DMS79 (cell line): ENCODE measurements around the gene LTA4H.

Experiments
- DNase-seq: peaks from one replicate; lab custom pipeline; 2025; lab: John Stamatoyannopoulos, UW

The LTA4H gene

DNA sequence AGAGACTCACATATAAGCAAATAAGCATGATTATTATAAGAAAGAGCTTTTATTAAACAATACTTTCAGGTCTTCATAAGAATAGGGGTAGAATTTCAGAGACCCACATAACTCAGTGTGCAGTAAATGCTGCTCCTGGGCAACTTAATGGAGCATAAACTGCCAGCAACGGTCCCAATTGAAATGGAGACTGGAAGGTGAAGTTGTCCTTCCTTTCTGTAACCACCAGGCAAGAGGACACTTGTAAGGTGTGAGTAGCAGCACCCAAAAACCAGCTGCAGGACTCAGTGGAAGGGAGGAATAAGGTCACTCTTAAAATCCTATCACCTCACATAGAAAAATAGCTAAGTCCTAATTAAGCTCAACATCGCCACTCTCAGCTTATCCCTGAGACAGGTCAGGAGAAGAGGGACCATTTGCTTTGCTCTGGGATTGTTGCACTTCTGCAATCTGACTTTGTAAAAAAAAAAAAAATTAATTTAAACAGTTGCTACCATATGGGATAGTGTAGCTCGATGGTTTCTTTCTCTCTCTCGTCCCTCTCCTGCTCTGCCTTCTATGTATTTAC, 22.7 kb upstream of the LTA4H start:
- no peak for DNase-seq

DNA sequence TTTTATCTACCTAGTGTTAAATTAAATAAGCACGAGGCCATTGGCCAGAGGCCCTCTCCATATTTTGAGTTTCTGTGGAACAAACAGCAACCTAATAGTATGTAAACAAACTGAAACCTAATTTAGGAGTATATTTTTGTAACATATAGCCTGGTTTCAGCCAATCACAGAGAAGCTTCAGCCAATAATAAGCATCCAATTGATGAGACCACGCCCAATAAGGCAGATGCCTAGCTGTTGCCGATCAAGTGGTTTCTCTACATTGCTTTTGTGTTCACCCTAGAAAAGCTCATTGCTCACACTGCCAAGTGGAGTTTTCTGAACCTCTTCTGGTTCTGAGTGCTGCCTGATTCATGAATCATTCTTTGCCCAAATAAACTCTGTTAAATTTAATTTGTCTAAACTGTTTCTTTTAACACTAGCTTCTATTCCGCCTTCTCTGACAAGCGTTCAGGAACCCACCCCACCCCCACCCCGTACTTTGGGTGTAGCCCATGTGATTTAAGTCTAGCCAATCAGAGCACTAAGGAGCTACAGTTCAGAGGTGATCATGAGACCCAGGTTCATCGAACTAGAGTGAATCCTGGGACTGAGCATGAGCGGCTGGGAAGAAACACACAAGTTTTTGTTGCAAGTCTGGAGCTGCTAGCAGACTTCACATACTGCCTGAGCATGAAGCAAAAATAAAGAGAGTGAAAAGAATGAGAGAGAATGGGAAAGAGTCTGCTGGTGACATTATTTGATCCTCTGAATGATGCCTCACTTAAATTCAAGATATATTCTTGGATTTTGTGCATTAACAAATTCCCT, 21.5 kb upstream of the LTA4H start:
- no peak for DNase-seq

DNA sequence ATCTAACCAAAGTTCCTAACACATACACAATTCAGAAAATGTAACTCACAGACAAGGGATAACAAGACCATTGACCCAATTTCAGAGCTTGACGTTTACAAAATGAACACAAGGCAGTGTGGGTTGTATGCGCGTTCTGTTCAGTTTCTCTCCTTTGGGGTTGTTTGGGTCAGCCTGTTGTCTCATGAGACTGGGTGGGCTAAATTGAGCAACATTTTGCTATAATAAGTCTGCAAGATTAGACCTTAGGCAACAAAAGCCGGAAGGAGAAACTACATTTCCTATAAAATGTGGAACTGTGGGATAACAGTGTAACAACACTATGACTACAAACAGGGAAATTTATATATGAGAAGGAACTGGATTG, 18.8 kb upstream of the LTA4H start:
- DNase-seq = no peak

DNA sequence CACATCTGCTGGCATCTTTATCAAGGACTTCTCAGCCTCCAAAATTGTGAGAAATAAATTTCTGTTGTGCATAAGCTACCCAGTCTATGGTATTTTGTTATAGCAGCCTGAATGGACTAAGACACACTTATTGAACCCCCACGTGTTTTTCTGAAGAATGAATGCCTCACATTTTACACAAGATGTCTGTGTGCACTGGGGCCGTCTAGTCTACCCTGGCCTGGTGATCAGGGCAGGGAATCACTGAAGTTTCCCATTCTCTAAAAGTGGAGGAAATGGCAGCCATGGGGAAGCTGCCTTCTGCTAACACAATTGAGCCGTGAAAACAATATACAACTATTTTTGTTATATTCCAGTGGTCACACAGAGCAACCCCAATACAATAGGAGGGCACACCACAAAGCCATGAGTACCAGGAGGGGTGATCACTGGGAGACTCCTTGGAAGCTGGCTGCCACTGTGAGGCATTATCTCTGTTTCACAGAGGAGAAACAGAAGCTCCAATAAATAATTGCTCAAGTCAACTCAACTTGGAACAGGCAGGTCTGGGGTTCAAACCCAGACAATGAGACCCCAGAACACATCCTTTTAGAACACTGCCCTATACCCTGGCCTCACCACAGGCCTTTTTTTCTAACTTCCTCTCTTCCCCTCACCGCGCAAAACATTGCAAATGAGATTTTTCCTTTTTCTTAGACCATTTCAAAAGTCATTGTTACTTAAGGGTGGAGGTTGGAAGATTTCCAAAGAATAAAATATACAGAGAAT, 18.3 kb upstream of the LTA4H start:
- no peak for DNase-seq

DNA sequence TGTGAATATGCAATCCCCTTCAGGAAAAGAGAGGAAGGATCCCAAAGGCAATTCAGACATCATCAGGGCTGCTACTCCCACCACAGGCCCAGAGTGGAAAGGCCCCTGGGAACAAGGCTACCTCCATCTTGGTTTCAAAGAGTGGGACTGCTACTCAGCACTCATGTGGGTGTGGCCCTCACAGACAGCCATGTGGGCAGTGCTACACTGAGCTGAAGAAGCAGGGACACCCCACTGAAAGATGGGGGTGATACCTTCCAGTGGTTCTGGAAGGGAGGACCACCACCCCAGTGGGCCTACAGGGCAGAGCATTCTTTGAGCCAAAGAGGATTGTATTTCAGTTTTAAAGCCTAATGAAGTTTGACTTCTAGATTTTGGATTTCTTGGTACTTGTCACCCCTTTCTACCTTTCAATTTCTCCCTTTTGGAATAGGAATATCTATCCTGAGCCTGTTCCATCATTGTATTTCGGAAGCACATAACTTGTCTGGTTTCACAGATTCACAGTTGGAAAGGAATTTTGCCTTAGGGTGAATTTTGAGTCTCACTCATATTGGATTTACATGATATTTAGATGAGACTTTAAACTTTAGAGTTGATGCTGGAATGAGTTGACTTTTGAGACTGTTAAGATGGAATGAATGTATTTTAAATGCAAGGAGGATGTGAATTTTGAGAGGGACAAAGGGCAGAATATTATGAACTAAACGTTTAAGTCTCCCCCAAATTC, 16.5 kb upstream of the LTA4H start:
- DNase-seq = no peak

DNA sequence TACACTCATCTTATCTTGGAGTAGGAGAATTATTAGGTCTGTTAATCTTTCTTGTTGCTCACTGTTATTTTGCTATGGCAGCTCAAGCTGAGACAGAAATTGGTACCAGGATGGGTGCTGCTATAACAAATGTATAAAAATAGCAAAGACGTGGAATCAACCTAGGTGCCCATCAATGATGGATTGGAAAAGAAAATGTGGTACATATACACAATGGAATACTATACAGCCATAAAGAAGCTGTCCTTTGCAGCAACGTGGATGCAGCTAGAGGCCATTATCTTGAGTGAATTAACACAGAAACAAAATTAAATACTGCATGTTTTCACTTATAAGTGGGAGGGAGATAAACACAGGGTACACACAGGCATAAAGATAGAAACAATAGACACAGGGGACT, 14.8 kb upstream of the LTA4H start:
- no peak for DNase-seq

DNA sequence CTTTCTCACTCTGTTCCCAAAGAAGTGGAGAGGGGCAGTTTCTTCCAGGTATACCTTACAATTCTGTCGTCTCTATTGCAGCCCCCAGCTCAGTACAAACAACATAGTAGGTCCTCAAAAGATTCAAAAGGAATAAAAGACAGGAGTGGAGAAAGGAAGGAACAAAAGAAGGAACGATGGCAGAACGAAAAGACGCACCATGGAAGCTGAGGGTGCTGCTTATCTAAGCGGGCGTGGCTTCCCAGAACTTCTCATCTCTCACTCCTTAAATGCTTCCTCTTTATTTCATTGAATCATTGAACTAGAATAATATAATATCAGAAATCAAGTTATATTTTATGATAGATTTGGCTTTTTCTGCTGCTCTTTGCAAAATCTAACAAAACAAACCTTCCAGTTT, 13.7 kb upstream of the LTA4H start:
- no peak for DNase-seq

DNA sequence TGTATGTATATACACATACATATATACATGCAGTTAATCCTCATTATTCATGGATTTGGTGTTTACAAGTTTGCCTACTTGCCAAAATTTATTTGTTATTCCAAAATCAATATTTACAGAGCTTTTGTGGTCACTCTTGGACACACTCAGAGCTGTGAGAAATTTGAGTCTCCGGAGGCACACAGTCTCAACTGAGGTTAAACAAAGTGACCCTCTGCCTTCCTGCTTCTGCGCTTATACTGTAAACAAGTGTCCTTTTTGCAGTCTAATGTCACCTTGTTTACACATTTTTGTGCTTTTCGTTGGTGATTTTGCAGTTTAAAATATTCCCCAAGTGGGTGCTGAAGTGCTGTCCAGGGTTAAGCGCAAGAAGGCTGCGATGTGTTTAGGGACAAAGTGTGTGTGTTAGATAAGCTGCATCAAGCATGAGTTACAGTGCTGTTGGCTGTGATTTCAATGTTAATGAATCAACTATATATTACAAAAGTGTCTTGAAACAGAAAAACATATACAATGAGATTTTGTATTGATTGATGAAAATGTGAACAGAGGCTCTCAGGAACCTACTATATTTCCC, 13.1 kb upstream of the LTA4H start:
- DNase-seq = no peak

DNA sequence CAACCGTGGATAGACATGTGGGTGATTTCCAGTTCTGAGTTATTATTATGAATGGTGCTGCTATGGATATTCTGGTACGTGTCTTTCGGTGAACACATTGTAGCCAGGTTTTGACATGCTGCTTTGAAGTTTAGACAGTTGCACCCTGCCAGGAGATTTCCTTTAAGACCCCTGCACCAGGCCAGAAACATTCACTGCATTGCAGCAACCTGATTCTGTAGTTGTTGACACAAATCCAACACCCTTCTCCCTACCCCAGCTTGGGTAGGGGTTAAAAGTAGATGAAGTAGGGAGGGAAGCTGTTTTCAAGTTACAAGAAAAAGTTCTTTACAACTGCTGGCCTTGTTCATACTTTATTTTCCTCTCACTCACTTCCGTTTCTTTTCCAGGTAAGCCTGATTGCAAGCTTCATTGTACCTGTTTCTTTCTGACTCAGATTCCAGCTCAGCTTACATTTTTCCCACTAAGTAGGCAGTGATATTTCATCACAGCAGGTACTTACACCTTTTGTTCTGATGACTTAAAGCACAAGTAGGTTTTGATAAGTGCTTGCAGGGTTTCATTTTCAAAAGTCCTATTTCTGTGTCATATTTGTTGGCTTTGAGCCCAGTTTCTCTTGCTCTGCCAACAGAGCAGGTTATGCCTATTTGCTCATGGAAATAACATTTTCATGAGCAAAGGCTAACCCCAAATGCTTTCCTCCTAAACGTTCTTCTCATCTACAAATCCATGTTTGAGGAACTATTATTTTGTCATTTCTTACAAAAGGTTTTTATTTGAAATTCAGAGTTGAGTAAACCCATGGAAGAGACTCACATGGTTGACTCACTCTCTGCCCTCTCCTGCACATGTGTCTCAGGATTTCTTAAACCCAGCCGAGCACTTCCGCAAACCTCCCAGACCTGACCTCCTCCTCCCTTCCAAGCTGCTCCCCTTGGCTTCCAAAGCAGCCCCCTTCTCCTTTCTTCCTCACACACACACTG, 12.1 kb upstream of the LTA4H start:
- peak; percentile 84 for DNase-seq

DNA sequence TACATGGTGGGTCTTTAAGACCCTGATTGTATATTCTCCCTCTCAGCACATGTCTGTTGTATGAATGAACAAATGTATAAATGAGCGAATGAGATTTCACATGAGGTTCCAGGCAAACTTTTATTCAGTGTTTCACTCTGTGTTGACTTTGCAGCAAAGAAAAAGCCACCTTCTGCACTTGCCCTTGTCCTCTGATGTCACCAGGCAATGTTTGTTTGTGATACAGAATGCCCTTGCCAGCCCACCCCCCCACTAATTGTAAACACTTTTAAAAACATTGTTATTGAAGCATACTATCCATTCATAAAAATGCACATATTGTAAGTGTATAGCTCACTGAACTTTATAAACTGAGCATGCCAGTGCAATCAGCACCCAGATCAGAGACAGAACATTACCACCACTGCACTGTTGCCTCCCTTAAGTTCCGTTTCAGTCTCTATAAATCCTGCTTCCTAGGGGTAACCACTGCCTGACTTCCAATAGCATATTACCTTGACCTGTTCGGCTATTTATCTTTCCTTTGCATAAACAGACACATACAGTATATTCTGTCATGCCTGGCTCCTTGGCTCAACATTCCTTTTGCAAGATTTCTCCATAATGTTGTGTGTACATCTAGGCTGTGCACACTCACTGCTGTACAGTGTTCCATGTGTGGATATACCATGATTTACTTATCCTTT, 11.3 kb upstream of the LTA4H start:
- no peak for DNase-seq

DNA sequence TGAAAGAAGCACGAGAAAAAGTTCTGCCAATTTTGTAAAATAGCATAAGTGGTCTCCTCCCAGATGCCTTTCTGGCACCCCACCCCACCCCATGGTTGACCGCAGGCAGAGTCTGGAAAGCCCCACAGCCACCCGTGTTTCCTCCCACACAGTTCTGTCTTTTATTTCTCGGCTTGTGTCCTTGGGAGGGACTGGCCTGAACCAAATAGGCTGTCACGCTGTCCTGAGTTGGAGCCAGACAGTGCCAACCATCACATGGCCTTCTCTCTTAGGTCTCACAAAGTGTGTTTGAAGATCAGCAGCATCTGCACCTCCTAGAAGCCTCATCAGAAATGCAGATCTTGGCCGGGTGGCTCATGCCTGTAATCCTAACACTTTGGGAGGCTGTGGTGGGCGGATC, 10.2 kb upstream of the LTA4H start:
- no peak for DNase-seq

DNA sequence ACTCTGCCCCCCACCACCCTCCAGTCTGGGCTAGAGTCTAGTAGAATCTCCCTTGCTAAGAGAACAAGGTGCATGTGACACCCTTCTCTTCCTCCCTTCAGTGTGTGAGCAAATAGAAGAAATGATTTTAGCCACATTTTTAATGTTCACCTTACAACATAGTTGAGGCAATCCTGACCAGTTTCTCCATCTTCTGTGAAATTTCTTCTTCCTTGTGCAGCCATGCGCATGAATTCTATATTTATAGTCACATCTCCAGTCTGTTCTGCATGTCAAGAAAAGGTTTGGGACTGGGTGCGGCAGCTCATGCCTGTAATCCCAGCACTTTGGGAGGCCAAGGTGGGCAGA, 9.5 kb upstream of the LTA4H start:
- no peak for DNase-seq

DNA sequence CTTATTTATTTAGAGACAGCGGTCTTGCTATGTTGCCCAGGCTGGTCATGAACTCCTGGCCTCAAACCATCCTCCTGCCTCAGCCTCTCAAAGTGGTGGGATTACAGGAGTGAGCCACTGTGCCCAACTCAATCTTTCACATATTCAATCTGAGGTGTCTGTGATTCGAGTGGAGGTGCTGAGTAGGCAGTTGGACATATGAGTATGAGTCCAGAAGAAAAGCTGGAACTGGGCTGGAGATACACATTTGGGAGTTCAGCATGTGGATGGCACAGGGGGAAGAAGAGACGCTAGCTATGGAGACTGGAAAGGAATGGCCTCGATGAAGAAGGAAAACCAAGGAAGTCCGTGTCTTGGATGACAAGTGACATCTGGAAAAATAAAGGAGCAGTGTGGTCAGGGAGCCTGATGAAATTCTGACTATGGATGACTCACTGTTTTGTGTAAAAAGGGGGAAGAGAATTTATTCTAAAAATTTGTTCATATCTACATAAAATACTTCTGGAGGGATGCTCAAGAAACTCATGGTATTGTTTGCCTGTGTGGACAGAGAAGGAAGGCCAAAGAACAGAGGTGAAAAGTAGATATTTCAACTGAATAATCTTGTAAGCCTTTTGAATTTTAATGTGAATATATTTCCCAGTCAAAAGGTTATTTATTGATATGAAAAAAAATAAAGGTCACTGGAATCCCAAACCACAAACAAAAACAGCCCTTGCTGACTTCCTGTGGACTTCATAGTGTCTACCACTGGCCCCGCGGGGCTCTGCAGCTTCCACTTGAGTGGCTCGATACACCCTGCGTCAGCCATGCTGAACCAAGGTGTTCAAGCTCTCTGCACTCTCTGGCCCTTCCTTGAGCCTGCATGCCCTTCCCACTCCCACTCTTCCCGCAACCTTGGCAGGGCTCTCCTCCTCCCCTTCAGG, 8.9 kb upstream of the LTA4H start:
- DNase-seq = no peak

DNA sequence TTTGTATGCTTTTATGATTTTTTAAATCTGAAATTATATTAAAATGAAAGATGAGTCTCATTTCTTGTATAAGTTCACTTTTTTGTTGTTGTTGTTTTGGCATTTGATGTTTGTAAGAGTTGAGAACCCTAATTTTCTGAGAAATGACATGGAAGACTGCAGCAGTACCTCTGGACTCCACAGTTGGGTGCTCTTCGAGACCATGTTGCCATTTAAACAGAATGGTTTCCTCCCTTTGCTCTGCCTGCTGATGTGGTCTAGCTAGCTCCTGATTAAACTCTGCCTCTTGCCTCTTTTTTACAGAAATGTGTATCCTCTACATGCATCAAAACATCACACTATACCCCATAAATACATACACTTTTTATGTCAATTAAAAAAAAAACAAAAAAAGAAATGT, 5.8 kb upstream of the LTA4H start:
- DNase-seq = no peak

DNA sequence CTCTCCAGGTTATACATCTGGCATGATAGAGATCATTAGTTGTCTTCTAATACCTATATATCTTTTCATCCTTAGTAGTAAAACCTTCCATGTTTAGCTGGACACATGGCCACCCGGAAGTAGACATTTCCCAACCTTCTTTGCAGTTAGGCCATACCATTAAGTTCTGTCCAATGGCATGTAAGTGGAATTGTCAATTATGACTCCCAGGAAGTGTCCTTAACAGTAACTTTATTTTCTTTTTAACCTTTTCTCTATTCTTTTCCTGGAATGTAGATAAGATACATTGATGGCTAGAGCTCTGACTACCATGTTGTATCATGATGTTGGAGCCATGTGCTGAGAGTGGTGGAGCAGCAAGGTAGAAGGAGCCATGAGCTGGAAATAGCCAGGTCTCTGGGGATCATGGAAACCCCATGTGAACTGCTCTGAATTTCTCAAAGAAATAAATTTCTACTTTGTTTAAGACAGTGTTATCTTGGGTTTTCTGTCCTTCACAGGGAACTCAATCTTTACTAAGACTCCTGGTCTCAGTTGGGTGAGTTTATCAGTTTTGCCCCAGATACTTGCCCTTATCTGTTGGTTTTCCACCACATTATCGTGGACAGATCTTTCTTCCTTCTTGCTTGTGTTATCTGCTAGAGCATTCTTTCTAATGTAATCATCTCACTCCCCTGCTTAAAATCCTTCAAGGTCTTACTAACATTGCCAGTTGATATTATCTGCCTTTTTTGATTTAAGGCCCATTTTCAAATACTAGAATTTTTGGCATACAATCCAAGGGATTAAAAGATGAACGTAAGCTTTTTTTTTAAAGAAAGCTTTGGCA, 5.1 kb upstream of the LTA4H start:
- DNase-seq = no peak

DNA sequence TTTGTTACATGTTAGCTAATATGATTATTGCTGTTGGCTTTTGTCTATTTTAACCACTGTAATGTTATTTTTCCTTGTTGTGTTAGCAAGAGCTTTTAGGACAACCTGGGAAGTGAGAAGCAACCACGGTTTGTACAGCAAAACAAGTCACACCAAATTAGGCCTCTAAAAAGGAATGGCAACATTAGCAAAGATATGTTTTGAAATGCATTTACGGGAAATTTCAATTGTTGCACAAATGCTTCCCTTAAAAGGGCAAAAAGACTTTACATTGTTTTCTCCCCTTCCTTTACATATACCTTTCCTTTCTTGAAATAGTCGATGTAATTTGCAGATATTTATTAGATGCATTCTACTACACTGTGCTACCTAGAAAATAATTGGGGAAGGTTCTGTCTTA, 4.1 kb upstream of the LTA4H start:
- DNase-seq = no peak

DNA sequence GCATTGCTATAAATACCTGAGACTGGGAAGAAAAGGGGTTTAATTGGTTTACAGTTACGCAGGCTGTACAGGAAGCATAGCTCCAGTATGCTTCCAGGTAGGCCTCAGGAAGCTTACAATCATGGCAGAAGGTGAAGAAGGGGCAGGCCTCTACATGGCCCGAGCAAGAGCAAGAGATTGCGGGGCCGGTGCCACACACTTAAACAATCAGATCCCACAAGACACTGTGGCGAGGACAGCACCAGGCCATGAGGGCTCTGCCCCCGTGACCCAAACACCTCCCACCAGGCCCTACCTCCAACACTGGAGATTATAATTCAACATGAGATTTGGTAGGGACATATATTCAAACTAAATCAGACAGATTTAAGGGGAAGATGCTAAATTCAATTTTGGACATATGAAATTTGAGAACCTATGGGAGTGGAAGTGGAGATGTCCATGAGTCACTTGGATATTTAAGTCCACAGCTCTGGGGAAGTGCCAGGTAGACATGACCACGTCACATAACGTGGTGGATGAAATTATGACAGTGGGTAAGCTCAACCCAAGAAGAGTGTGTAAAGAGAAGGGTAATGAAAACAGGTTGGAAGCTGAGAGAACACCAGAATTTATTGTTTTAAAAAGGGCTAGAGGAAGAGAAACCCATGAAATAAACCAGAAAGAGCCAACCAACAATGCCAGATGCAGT, 1.5 kb upstream of the LTA4H start:
- no peak for DNase-seq
